Natural killer cell (primary cell): ENCODE data around the gene ZNF639. TPM values are rescaled to one million over a fixed set of nuclear protein-coding genes. Genes with fewer than 3 reads are reported as not detected.
"Not testable (repeated sequence)": the region's sequence is repeated elsewhere in the genome, so short reads cannot be mapped to it uniquely, and the experiment has no call there.

Source experiments
- ATAC-seq, 3 donors: fragments of 150-1000 bp in 2 of 3; fragments of 200-7000 bp in 1 of 3; cut with Tn5 transposase; 1 replicate in 1 of 3; 2 replicates in 2 of 3; pipeline ENCODE4 v1.10.0; 2021; ENCODE audit warnings: mild to moderate bottlenecking in 2 of 3, moderate library complexity in 2 of 3
- DNase-seq, 2 donors: peaks; one replicate each; pipeline versions ENCODE4 v3.0.0 to v3.0.0-alpha.2; 2013 to 2021; ENCODE audit warnings: mixed read lengths in 1 of 2
- H3K27ac ChIP-seq: one replicate; pipeline ENCODE4 v1.5.1; 2013; ENCODE audit warnings: mild to moderate bottlenecking, low read length
- H3K27me3 ChIP-seq: one replicate; pipeline ENCODE4 v1.6.1; 2013; ENCODE audit warnings: low read length; ENCODE audit not compliant: control insufficient read depth, insufficient read depth
- H3K36me3 ChIP-seq: one replicate; pipeline ENCODE4 v1.6.1; 2013; ENCODE audit warnings: low read length; ENCODE audit not compliant: control insufficient read depth, insufficient read depth
- H3K4me1 ChIP-seq: one replicate; pipeline ENCODE4 v1.6.1; 2013; ENCODE audit warnings: low read length; ENCODE audit not compliant: control insufficient read depth, insufficient read depth
- H3K4me3 ChIP-seq: one replicate; pipeline ENCODE4 v1.5.1; 2013; ENCODE audit warnings: low read length
- H3K9me3 ChIP-seq: one replicate; pipeline ENCODE4 v1.6.1; 2013; ENCODE audit warnings: low read length; ENCODE audit not compliant: control insufficient read depth, insufficient read depth
- H3K27ac Mint-ChIP-seq, 2 donors: one replicate each; pipeline ENCODE4 v1.8.0; 2022; ENCODE audit warnings: mild to moderate bottlenecking in 2 of 2, mixed read lengths in 2 of 2, moderate library complexity in 1 of 2
- H3K27me3 Mint-ChIP-seq, 2 donors: one replicate each; pipeline ENCODE4 v1.8.0; 2022; ENCODE audit warnings: low read depth in 2 of 2, mixed read lengths in 2 of 2
- H3K36me3 Mint-ChIP-seq: one replicate; pipeline ENCODE4 v1.8.0; 2022; ENCODE audit warnings: mixed read lengths
- H3K4me1 Mint-ChIP-seq, 2 donors: one replicate each; pipeline ENCODE4 v1.8.0; 2022; ENCODE audit warnings: mixed read lengths in 2 of 2
- H3K4me3 Mint-ChIP-seq: one replicate; pipeline ENCODE4 v1.8.0; 2022; ENCODE audit warnings: mild to moderate bottlenecking, moderate library complexity, mixed read lengths
- H3K9me3 Mint-ChIP-seq, 2 donors: one replicate each; pipeline ENCODE4 v1.8.0; 2022; ENCODE audit warnings: mixed read lengths in 2 of 2
- CTCF ChIP-seq: fragments of 200-600 bp; IDR thresholded peaks from one replicate; pipeline ENCODE4 v1.8.0; 2022; ENCODE audit warnings: antibody characterized with exemption
- WGBS: methylation state at CpG from one replicate; pipeline ENCODE4 v1.1.7; 2013; ENCODE audit warnings: missing lambda C conversion rate; ENCODE audit not compliant: insufficient coverage; 5-methylcytosine and 5-hydroxymethylcytosine counted together
- intact Hi-C: fragments of 100-400 bp; cut with micrococcal nuclease; formaldehyde crosslinking; loops from one replicate; pipeline ENCODE4 v1.14.2; 2022
- total RNA-seq, 4 donors: library from RNA; stranded (reverse); fragments of 120-200 nt in 1 of 4; gene quantifications; one replicate each; pipeline versions ENCODE4 v1.2.3 to v1.2.4, GENCODE V29; 2013 to 2022

ZNF639 gene
- total RNA-seq, 3 donors from 2014 or later (not counting 1 experiment from before 2014, with no cell fraction given) = 51.8 to 54.5 (median 53.5) TPM

- no peak for TF ChIP-seq CTCF
- H3K27me3 ChIP-seq = no peaks in the 10 kb centered on the region
- H3K4me1 ChIP-seq = no peaks in the 10 kb centered on the region
- no peak for DNase-seq
- H3K36me3 ChIP-seq = no peaks in the 10 kb centered on the region
- H3K4me3 Mint-ChIP-seq = no peak overlapping the region
- ATAC-seq = no peak
- no peaks in the 10 kb centered on the region for H3K4me1 Mint-ChIP-seq
- H3K9me3 Mint-ChIP-seq = no peaks in the 10 kb centered on the region
- H3K4me3 ChIP-seq = no peak overlapping the region
- no peaks in the 10 kb centered on the region for H3K36me3 Mint-ChIP-seq
- H3K27ac Mint-ChIP-seq = no peak overlapping the region
- H3K27me3 Mint-ChIP-seq = peaks cover 19 to 47% of the 10 kb centered on the region in 2 donors
- 100% methylated on average over 1 of the region's 3 CpGs for WGBS
- no peaks in the 10 kb centered on the region for H3K9me3 ChIP-seq
- H3K27ac ChIP-seq = no peak overlapping the region
- intact Hi-C loops = no loop called here
These were observed 21.2 kb upstream of the ZNF639 start for GRCh38 chr3:179301645-179302044.

GRCh38 chr3:179302111-179302510, 20.7 kb upstream of the ZNF639 start:
- H3K27me3 ChIP-seq = no peaks in the 10 kb centered on the region
- Mint-ChIP-seq H3K27me3 (peaks cover 17 to 42% of the 10 kb centered on the region in 2 donors), H3K36me3 (no peaks in the 10 kb centered on the region), H3K4me1 (no peaks in the 10 kb centered on the region), H3K27ac (no peak overlapping the region), H3K4me3 (no peak overlapping the region), H3K9me3 (no peaks in the 10 kb centered on the region)
- H3K4me3 ChIP-seq = no peak overlapping the region
- H3K27ac ChIP-seq = no peak overlapping the region
- H3K4me1 ChIP-seq = no peaks in the 10 kb centered on the region
- no peaks in the 10 kb centered on the region for H3K36me3 ChIP-seq
- no peak for TF ChIP-seq CTCF
- ATAC-seq (no peak), DNase-seq (no peak)
- no peaks in the 10 kb centered on the region for H3K9me3 ChIP-seq
- intact Hi-C loops = no loop called here
- WGBS = 82% methylated on average over 7 of the region's 7 CpGs

DNA sequence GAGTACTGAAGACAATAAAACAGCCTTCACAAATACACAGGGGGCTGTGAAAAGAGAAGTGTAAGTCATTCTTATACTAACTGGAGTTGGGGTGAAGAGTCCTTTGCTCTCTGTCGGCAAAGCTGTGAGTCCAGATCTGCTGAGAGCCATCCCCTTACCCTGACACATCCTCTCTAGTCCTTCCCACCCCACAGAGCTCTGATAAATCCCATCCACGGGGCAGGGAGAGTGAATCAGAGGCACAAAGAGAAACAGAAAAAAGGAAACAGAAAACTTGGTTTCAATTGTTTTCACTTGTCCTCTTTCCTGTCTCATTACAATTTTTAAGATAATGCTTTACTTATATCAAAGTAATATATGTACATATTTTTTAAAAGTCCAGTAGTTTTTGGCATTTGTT, 18.2 kb upstream of the ZNF639 start:
- H3K4me1 ChIP-seq = no peaks in the 10 kb centered on the region
- ATAC-seq (no peak), DNase-seq (no peak)
- H3K27ac ChIP-seq = no peak overlapping the region
- Mint-ChIP-seq H3K27me3 (peaks cover 11 to 24% of the 10 kb centered on the region in 2 donors), H3K36me3 (no peaks in the 10 kb centered on the region), H3K27ac (no peak overlapping the region), H3K9me3 (no peaks in the 10 kb centered on the region), H3K4me1 (no peaks in the 10 kb centered on the region), H3K4me3 (no peak overlapping the region)
- no peak overlapping the region for H3K4me3 ChIP-seq
- H3K27me3 ChIP-seq = no peaks in the 10 kb centered on the region
- intact Hi-C loops = no loop called here
- no peak for TF ChIP-seq CTCF
- no peaks in the 10 kb centered on the region for H3K9me3 ChIP-seq
- WGBS = 29% methylated on average over 1 of the region's 2 CpGs
- H3K36me3 ChIP-seq = no peaks in the 10 kb centered on the region

DNA sequence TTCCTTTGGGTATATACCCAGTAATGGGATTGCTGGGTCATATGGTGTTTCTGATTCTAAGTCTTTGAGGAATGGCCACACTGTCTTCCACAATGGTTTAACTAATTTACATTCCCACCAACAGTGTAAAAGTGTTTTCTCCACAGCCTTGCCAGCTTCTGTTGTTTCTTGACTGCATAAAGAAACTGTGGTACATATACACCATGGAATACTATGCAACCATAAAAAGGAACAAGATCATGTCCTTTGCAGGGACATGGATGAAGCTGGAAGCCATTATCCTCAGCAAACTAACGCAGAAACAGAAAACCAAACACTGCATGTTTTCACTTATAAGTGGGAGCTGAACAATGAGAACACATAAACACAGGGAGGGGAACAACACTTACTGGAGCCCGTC, 15.5 kb upstream of the ZNF639 start:
- H3K27ac Mint-ChIP-seq, DNase-seq, intact Hi-C loops, H3K36me3 ChIP-seq, H3K4me1 ChIP-seq, H3K4me3 Mint-ChIP-seq, H3K27me3 ChIP-seq, H3K9me3 ChIP-seq, ATAC-seq, H3K9me3 Mint-ChIP-seq, H3K4me3 ChIP-seq, H3K27ac ChIP-seq, H3K36me3 Mint-ChIP-seq, H3K4me1 Mint-ChIP-seq: not testable (repeated sequence)
- WGBS = 71% methylated on average over 1 of the region's 2 CpGs
- H3K27me3 Mint-ChIP-seq = peaks cover 16 to 24% of the 10 kb centered on the region in 2 donors
